GM23248 (cell line): ENCODE measurements around the gene MAPK4.

Experiments used
- EZH2 ChIP-seq: fragments of 200-600 bp; sonication (generic); IDR thresholded peaks from 2 replicates; pipeline ENCODE4 v1.6.1; 2018; ENCODE audit warnings: antibody characterized with exemption, mild to moderate bottlenecking; ENCODE audit not compliant: insufficient read depth, poor library complexity, severe bottlenecking
- EZH2phosphoT487 ChIP-seq: fragments of 200-600 bp; sonication (generic); IDR thresholded peaks from 2 replicates; pipeline ENCODE4 v1.6.1; 2018; ENCODE audit warnings: antibody characterized with exemption, moderate library complexity, mild to moderate bottlenecking, low read depth; ENCODE audit not compliant: insufficient read depth

- TF ChIP-seq EZH2phosphoT487 (no peak), EZH2 (no peak)
Measured at GRCh38 chr18:50621366-50621765, 61.5 kb downstream of the MAPK4 start.
